Measurements from ENCODE around the gene TRMT11.
A peak's percentile ranks its signal among the peaks of the same experiment; 100 is the strongest.
"Not testable (repeated sequence)": the region's sequence is repeated elsewhere in the genome, so short reads cannot be mapped to it uniquely, and the experiment has no call there.

The TRMT11 gene

DNA sequence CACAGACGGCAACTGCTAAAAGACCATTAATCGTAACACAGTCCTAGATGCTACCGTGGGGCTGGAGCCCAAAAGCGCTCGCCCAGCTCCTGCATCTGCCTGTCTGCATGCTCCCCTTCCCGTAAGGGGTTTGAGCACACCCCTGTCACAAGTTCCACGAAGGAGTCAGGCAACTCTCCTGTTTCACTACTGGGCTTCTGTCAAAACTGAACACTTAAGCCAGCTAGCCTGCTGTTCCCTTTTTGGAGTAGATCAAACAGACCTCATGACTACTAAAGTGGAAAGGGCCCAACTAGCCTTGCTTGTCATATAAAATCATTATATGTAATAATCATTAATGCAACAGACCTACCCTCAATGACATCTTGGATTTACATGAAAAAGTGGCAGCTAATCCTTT, 61.3 kb downstream of the TRMT11 start:
- no peak for DNase-seq (ENCODE audit: low spot score)

DNA sequence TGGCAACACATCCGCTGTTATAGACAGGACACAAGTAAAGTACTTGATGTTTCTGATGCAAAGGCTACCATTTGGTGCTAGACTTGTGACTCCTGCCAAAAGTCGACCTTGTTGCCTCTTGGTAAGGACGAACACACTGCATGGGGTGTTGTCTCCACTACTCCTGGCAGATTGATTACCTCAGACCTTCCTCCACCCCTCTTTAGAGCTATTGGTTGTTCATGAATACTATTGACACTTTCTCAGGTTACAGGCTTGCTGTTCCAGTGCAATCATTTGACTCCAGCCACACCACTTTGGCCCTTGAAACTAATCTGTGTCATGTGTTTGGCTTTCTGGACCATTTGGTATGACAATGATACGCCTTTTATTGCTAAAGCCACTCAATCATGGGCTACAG, 62.3 kb downstream of the TRMT11 start:
- DNase-seq (ENCODE audit: low spot score): no peak

DNA sequence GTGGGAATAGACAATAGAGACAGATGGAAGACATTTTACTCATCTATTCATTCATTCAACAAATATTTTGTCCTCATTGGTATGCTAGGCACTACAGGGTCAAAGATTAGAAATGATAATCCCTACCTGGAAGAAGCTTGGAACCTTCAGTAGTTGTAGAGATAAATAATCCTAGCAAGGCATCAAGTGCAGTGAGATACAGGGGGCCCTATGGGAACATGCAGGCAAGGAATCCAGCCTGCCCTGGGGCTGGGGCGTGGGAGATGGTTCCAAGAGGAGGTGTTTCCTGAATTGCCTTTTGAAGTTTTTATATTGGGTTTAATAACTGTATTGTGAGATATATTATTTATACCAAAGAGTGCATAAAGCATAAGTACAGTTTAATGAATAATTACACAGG, 64.5 kb downstream of the TRMT11 start:
- no peak for DNase-seq (ENCODE audit: low spot score)

DNA sequence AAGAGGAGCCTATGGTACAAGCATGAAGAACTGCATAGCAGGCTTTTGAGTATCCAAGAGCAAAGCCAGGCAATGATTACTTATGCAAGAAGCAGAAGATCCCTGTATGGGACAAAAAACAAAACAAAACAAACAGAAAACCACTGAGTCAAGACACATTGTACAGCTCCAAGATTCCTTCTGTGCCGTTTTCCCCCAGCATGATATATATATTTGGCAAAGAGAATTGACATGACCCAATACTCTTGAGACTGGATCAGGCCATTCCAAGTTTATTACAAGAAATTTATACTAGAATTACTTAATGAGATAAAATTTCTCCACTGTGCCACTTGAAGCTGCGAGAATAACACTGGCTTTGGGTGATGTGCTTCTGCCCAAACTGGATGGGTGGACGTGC, 65.5 kb downstream of the TRMT11 start:
- DNase-seq (ENCODE audit: low spot score): no peak

DNA sequence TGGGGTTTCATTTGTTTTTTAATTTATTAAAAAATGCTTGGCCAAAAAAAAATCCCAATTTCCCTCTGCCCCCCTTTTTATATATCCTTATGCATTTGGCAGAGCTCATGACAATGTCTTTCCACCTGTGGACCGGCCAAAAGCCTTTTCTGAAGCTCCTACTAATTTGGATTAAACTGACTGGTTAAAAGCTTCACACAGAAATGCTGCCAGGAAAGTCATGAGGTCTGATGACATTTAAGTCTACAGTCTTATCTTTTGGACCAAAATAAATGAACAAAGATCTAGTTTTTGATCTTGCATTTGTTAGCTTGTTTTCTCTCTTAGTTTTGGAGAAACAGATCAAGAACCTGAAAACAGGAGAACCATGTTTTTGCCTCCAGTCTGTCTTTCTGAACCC, 66.1 kb downstream of the TRMT11 start:
- no peak for DNase-seq (ENCODE audit: low spot score)

DNA sequence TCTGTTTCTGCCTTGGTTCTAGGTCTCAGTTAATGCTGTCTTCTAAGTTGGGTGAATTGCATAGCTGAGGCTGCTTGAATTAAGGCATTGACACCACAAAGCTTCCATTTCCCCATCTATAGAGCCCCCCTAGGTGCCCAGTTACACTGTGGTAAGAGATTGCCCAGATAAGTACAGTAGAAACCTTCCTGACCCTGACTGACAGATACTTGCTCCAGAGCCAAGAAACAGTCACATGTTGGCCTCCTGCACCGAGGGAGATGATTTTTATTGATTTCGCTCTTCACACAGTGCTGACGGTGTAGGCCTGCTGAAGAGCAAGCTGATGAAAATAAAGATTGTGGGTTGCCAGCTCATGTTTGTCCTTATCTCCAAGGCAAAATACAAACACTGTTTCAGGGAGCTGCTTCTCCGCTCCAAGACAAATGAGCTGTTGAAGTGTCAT, 67.9 kb downstream of the TRMT11 start:
- no peak for DNase-seq (ENCODE audit: low spot score)

DNA sequence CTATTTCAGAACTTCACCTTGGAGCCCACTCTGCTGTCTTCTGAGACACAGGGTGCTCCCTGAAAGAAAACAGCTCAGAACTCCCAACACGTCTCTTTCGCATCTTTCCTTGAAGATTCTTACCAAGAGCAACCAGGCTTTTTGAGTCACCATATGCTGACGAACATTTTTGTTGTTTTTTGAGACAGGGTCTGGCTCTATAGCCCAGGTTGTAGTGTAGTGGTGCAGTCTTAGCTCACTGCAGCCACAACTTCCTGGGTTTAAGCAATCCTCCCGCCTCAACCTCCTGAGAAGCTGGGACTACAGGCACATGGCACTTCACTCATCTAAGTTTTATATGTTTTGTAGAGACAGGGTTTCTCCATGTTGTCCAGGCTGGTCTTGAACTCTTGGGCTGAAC, 68.5 kb downstream of the TRMT11 start:
- DNase-seq (ENCODE audit: low spot score): no peak

DNA sequence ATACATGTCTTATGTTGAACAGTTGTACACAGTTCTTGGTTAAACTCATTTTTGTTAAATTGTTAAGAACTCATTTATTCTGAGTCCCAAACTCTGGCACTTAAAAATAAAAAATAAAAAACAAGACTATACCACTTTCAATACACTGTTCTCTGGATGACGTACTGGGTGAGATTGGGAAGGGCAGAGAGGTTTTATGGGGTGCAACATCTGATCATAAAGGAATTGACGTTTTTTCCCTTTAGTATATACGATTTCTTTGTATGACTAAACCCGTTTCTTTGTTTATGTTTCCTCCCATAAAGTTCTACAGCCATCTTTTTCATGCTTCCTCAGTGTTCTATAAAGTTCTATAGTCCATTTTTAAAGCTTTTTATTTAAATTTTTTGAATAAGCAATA, 69.1 kb downstream of the TRMT11 start:
- DNase-seq (ENCODE audit: low spot score): no peak

DNA sequence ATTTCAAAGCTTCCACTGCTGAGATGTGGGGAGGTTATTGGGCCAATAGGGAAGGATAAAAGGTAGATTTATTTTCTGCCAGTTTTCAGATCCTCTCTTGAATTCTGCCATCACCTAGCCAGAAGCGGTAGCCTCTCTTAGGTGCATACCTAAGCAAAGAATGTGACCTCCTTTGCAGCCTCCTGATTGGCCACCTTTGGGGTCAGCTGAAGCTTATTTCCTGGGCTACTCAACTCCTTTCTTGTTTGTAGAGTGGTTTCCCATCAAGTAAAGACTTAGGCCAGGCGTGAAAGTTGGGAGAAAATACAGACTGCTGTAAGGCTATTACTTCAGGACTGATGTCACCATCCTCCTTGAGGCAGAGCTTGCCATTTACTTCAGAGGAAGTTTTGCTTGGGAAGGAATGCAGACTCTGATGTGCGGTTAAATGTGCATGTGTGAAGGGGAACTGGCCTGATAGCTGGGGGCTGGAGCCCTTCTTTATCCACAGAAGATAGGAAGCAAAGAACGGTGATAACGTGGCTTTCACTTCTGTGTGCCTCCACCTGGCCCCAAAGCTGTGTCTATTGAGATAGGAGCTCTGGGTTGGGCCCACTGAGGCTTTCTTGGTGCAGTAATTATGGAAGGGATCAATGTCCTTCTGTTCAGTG, 70.1 kb downstream of the TRMT11 start:
- no peak for DNase-seq (ENCODE audit: low spot score)

DNA sequence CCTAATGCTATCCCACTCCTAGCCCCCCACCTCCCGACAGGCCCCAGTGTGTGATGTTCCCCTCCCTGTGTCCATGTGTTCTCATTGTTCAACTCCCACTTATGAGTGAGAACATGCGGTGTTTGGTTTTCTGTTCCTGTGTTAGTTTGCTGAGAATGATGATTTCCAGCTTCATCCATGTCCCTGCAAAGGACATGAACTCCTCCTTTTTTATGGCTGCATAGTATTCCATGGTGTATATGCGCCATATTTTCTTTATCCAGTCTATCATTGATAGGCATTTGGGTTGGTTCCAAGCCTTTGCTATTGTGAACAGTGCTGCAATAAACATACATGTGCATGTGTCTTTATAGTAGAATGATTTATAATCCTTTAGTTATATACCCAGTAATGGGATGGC, 71.7 kb downstream of the TRMT11 start:
- DNase-seq (ENCODE audit: low spot score): not testable (repeated sequence)

DNA sequence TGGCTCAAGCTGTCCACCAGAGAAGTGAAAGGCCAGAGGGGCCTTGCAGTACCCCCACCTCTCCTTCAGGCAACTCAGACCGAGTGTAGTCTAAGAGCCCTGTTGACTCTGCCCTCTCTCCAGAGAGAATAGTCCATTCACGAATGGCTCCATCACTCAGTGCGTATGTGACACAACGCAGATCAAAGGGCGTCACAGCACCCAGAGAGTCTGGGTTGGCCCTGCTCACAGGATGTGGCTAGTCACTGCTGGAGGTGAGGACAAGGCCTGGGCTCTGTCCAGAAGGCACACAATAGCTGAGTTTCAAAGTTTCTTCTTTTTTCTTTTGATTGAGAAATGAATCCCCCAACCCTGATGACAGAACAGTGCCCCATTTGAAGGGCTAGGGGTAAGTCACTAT, 74.1 kb downstream of the TRMT11 start:
- no peak for DNase-seq (ENCODE audit: low spot score)

DNA sequence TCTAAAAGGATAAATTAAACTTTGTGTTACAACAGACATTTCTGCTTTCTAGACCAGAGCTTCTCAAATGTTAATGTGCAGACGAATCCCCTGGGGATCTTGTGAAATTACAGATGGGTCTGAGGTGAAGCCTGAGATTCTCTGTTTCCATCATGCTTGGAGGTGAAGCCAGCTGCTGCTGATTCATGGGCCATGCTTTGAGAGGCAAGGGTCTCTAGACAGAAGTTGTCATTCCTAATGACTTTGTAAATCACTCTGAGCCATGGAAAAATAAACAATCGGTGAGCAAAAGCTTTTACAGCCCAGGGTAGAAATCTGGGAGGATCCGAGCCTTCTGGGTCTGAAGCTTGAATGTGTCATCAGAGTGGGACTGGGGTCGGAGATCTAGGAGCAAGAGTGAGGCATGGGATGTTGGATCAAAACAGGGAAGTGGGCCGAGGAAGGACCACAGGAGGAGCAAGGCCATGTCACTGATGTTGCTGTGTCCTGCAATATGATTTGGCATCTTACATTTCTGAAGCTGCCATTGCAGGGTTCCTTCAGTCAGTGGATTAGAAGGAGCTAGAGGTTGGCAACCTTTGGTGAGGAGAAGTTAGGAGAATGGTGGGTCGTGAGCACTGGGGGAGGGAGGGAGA, 77.3 kb downstream of the TRMT11 start:
- no peak for DNase-seq (ENCODE audit: low spot score)

DNA sequence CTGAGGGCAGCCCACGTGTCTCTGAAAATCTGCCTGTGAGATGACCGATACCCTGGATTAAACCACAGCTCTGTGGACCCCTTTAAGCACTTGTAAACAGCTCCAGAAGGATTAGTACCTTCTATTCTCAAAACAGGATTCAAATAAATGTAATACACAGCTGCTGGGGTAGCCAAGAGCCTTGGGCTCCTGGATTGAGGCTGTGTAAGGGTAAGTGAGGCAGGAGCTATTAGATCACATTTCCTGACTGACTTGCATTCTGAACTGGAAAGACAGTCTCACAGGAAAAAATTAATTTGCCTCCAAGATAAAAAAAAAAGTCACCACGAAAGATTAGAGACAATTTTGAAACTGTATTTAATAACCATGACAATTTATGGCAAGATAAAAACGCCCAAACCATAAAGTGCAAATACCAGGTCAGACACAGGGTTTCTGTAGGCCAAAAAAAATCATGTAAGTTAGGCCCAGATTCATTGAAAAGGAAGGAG, 78.0 kb downstream of the TRMT11 start:
- no peak for DNase-seq (ENCODE audit: low spot score)

DNA sequence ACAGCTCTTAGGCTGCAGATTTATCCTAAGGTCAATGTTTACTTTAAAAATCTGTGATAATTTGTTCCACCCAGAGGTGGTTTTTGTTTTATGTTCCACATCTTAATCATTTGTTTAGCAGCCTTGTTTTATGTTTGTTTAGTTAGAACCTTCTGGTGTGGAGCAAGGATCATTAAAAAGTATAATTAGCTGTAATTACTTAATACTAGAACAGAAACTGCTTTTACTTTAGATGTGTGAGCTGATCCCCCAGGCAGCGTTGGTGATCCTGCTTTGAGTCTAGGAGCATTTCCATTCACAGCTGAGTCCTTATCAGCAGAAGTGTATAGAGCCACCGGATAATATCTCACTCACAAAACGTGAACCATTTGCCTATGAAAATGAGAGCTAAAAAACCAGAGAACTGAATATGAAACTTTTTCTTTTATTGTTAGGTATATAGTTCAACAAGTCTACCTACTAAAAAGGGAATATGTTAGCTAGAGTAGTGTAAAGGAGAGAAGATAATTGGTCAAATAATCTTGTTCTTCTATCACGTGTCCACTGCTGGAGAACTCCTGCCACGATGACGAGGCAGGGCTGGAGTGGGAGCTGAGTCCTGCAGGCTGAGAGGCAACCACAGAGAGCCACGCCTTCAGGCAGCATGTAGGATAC, 78.5 kb downstream of the TRMT11 start:
- no peak for DNase-seq (ENCODE audit: low spot score)

DNA sequence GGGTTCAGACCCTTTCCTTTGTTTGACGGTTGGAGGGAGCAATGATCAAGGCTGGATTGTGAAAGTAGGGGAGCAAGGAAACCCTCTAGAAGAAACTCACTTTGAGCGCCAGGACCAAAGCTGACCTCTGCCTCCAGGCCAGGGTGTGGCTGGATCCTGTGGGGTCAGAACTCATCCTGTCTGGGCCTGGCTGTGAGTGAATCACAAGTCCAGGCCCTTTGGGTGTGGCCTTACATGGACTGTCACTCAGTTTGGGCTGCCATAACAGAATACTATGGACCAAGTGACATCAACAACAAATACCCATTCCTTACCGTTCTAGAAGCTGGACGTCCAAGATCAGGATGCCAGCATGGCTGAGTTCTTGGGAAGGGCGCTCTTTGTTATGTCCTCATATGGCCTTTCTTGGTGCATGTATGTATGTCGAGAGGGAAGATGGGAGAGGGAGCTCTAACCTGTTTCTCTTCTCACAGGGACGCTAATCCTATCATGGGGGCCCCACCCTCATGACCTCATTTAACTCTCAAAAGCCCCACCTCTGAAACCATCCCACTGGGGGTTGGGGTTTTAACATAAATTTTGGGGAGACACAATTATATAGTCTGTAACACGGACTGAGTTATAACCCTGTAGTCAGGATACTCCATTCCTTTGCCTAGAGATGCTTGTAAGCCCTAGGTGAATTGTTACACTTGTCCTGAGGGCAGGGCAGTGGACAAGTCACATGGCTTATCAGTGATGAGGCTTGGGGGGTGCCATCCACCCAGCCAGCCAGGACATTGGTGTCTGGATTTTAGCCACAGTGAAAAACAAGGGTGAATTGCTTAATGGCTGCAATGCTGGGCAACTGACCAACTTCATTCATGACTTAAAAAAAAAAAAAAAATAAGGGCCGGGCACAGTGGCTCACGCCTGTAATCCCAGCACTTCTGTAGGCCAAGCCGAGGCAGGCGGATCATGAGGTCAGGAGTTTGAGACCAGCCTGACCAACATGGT, 80.0 kb downstream of the TRMT11 start:
- no peak for DNase-seq (ENCODE audit: low spot score)

DNA sequence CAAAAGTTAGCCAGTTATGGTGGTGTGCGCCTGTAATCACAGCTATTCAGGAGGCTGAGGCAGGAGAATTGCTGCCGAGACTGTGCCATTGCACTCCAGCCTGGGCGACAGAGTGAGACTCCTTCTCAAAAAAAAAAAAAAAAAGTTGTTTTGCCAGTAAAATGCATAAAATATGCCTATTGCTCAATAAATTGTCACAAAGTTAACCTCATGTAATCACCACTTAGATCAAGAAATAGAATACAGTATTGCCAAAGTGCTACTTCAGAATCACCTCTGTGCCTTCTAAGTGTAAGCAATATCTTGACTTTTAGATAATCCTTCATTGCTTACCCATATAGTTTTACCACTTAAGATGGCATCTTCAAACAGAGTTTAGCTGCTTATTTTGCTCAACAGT, 80.7 kb downstream of the TRMT11 start:
- DNase-seq (ENCODE audit: low spot score): no peak

DNA sequence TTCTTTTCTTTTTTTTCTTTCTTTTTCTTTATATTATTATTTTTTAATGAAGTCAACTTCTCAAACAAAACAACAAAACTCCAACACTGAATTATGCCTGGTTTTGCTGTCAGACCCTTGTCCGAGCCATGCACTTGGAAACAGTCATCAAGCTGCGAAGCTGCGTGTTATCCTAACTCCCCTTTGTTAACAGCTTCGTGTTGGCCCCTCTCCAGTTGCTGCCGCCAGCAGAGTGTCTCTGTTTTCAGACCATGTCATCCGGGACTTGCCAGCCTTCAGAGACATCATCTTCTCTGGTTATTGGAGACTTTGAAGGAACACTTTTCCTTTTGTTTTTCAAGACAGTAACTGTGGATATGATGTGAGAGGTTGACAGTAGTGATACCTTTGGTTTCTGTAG, 83.1 kb downstream of the TRMT11 start:
- peak; percentile 47 for DNase-seq (ENCODE audit: low spot score)

DNA sequence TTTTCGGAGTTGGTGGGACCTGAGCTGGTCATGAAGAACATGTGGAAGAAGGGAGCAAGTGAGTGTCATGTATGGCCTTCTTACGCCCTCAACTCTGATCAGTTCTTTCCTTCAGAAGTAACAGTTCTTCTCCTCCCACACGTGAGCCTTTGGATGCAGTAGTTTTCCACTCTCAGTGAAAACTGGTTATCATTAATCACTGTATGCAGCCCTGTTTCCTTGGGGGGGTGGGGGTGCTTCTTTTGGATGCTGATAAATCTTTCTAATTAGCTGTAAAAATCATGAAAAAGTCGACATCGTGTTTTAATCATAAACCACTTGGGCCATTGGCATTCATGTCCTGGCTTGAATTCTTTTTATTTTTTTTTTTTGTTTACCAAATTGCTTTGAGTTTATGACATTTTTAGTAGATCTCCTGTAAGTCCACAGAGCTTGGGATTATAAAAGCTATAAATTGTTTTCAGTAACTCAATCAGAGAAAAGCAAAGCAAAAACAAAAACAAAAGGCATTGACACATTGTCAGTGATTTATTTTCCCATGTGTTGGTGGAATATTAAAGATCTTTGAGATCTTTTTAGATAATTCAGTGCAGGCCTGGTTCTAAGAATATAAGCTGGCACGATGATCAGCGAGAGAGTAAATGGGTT, 84.8 kb downstream of the TRMT11 start:
- DNase-seq (ENCODE audit: low spot score): no peak

DNA sequence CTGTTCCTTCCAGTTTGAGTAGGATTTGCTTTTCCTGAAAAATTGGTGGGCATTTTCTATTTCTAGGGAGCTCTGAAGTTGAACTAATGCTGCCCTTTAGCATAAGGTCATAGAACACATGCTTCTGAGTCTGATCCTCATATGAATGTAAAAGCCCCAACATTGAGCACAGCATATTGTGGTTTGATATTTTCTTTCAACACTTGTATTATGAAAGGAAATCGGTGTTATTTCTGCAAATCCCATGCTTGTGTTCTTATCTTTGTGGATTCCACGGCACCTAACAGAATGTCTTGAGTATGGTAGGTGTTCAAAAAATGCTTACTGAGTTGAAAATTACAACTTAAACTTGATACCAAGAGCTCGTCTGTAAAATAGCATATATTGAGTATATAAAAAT, 85.8 kb downstream of the TRMT11 start:
- DNase-seq (ENCODE audit: low spot score): no peak

DNA sequence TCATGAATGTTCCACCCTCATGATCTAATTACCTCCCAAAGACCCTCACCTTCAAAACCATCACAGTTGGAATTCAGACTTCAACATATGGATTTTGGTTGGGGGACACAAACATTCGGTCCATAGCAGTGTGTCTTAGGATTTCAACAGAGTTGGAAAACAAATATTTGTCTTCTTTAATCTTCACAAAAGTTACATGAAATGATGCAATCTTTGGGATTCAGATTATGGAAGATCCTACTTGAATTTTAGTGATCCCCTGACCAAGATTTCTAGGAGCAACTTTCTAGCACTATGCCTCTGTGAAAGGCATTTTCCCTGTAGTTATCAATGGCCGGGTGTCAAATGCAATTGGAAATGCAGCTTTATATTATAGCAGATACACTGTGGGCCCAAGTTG, 86.5 kb downstream of the TRMT11 start:
- no peak for DNase-seq (ENCODE audit: low spot score)

DNA sequence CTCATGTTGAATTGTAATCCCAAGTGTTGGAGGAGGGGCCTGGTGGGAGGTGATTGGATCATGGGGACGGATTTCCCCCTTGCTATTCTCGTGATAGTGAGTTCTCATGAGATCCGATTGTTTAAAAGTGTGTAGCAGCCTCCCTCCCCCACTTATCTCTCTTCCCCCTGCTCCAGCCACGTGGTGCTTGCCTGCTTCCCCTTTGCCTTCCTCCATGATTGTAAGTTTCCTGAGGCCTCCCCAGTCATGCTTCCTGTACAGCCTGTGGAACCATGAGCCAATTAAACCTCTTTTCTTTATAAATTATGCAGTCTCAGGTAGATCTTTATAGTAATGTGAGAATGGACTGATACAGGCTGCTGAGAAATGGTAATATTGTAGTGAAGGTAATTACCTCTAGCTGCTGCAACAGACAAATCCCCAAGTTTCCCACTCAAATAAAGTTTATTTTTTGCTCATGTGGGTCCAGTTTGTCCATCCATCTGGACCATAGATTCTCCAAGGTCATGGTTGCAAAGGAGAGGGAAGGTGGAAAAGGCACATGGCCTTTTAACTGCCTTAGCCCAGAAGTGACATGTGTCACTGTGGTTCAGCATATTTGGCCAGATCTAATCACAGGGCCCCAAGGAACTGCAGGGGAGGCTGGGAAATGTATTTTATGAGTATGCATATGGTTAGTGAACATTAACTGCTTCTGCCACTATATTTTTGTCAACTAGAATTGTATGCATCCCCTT, 89.2 kb downstream of the TRMT11 start:
- no peak for DNase-seq (ENCODE audit: low spot score)

Data from globus pallidus (tissue), 1 donor.